G401.6 (cell line): Measurements from ENCODE around the gene TMEM154.

Experiments used
- FAIRE-seq: peaks from 2 replicates; lab custom pipeline; 2012; peaks lifted over from hg19 to GRCh38; lab: Jason Lieb, UNC

The TMEM154 gene

DNA sequence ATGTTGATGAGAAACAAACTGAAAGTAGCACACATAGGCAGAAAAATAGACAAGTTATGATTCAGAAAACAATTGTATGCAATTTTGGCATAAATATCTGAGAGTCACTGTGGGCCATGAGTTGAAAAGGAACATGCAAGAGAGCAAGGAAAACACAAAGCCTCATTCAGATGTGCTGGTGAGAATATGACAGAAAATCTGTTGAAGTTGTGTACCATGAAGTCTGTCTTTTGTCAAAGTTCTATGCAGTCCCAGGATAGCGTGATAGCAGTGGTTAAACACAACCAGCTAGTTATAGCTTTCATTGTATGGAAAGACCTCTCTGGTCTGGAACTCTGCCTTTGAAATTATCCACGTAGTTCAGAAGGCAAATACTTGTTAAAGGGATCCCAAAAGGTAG is 53.0 kb downstream of the TMEM154 start:
- FAIRE-seq, result no peak

DNA sequence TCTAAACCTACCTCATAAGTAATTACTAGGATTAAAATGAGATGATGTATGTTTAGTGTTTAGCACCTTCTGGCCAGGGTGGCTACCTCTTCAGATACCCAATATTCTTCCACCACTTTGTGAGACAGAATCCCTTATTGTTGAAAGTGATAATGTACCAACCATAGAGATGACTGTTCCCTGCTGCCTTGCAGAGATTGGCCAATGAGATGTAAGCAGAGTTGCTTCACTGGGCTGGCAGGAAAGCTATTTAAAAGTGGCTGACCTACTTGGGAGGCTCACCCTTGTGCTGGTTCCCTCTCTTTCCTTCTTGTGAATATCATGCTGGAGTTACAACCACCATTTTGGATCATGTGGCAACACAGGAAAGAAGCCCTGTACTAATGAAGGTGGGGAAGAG is 58.9 kb downstream of the TMEM154 start:
- no peak for FAIRE-seq

DNA sequence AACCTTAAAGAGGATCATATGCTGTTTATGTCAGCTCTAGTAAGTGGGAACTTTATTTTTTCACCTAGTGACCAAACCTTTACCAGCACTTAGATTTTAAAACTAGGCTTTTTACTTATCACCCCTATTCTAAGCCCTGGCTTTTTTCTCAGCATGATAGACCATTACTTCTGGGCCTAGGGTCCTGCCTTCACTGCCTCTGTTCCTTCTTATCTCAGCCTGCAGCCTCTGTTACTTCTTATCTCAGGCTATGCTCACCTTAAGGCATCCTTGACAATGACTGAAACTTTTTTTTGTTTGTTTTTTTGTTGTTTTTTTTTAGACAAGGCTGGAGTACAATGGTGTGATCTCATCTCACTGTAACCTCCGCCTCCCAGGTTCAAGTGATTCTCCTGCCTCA is 59.6 kb downstream of the TMEM154 start:
- FAIRE-seq, result no peak

DNA sequence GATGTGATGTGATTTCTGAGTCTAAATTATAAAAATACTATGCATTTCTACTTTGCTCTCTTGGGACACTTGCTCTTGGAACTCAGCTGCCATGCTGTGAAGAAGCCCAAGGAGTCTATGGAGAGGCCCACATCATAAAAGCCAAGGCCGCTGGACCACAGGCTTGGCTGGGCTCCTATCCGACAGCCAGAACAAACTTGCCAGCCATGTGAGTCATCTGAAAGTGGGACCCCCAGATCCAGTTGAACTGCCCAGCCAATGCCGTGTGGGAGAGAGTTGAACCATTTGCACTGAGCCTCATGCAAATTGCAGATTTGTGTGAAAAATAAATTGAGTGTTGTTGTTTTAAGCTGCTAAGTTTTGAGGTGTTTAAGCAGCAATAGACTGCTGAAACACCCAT is 60.2 kb downstream of the TMEM154 start:
- no peak for FAIRE-seq

DNA sequence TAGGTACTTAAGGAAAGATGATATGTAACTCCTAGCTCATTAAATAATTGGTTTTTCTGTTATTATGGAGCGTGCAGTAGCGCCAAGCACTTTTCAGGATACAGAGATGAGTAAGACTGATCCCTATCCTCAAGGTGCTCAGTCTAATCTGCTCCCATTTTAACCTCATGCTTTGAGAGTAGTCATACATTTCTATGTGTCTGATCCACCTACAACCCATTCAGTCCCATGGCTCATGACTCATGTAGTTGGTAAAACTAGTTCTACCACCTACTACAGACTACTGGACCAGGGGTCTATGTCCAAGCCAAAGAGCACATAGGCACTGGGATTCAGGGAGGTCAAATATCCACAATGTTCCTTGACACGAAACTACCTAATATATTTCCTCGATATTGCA is 60.8 kb downstream of the TMEM154 start:
- no peak for FAIRE-seq

DNA sequence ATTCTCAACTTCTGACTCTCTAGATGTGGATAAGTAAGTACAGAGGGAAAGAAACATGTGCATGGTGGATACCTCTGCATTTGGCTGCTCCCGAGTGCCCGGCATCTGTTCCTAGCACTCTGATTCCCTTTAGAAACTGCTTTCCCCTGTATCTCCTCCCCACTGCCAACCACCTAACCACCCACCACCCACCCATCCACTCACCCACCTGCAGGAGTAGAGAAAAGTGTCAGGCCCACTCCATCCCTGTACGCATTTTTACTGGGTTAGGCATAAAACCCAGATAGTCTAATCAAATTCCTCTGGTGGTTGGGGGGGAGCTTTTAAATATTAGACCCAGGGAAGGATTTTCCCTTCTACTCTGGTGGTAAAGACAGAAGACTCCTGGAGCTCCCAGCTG is 63.0 kb downstream of the TMEM154 start:
- no peak for FAIRE-seq

DNA sequence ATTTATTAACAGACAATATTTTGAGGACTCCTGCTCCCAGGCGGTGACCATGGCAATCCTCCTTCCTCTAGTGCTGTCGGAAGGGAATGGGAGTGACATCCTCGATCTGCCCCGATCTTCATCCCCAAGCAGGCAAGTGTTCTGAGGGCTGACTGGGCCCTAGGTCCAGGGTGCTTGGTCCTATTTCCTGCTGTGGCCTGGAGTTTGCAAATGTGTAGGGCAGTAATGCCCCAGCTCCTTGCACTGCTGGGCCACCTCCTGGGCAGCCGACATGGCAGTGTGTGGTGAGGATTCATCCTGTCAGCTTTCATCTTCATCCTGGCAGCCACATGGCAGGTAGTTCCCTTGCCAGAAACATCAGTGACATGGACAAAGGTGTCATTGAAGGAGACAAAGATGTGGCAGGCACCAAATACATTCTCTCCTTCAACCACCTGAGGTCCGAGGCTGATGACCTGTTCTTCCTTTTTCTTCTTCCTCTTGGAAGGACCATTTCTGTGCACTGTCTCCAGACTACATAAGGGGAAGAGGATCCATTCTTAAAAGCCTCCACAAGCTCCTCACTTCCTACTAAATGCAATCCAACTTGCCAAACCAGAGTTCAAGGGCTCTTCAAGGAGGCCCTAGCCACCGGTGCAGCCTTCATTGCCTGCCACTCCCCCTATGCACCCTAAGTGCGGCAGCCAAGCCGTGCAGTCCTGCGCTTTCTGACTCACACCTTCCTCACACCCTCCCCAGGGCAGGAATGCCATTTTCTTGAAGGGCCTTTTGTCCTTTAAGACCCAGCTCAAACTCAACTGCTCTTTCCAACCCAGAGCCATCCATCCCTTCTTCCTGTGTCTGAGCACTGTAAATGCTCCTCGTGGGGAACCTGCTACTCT is 65.7 kb downstream of the TMEM154 start:
- no peak for FAIRE-seq

DNA sequence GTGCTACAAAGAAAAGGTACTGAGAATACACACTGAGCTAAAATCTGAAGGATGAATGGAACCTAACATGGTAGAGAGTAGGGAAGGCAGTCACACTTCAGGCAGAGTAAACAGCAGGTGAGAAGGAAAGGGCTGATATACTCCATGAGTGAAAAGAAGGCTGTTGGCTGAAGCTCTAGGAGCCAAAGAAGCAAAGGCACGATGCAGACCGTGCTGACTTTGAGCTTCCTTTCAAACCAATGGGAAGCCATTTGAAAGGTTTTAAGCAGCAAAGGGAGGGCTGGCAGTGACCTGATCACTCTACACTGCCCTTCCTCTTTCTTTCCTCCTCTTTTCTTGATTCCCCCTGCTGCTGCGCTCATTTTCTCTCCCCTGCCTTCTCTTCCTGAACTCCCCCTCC is 66.4 kb downstream of the TMEM154 start:
- FAIRE-seq, result no peak

DNA sequence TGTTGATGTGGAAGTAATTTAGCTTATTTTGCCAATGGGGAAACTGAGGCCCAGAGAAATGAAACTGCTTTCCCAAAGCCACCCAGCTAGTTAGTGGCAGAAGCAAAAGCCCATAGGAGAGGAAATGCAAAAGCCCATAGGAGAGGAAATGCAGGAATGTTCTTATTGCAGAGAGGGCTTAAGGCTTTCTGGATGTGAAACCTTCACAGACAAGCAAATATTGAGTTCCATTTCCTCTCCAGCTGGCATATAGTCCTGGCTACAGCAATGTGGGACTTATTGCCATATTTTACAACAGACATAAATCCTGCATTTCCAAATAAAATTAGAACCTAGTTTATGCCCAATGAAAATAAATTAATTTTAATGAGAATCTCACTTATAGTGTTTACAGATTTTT is 69.7 kb downstream of the TMEM154 start:
- no peak for FAIRE-seq

DNA sequence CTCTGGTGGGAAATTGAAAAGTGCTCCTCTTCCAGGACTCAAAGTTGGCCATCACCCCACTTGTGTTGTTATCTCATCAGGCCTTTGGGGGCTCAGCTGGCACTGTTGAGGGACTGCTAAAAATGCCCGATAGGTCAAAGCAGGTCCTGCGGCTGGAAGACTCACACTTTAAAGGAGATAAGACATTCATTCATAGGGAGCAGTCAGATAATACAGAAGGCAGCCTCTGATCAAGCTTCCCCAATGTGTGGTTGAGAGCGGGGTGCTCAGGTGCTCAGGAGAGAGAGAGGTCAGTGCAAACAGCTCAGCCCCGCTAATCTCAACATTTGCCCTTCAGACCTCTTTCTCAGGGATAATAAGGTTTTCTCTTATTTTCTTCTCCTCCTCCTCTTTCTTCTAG is 70.3 kb downstream of the TMEM154 start:
- FAIRE-seq, result no peak

DNA sequence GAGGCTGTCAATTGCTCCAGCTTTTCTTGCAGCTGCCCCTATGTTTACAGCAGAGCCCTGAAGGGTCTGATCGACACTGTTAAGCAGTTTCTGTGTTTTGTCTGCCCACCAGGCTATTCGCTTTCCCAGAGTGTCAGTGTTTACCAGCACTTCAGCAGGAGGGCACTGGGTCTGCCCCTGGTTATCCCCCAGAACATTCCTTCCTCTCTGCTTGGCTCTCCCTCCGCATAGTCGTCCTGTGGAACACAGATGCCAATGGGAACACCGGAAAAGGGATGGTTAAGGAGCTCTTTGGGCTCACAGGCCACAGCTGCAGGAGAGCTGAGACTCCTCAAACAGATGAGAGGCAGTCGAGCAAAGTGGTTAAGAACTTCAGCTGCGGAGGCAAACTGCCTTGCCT is 72.6 kb downstream of the TMEM154 start:
- FAIRE-seq, result no peak

DNA sequence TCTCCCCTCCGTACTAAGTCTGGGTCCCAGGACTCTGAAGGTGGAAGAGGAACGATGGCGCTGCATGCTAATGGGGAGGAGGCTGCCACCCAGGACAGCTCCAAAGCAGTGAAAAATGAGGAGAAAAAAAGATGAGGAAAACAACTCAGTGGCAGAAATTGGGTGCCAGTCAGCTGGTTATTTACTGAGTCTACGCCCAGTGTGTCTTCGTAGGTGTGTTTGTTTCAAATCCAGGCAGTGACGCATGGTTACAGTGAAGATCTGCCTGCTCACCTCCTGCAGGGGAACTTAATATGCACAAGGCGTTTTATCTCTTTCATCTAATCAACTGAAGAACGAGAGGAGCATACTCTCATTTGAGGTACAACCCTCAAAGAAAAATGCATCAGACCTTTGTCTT is 73.0 kb downstream of the TMEM154 start:
- FAIRE-seq, result no peak

DNA sequence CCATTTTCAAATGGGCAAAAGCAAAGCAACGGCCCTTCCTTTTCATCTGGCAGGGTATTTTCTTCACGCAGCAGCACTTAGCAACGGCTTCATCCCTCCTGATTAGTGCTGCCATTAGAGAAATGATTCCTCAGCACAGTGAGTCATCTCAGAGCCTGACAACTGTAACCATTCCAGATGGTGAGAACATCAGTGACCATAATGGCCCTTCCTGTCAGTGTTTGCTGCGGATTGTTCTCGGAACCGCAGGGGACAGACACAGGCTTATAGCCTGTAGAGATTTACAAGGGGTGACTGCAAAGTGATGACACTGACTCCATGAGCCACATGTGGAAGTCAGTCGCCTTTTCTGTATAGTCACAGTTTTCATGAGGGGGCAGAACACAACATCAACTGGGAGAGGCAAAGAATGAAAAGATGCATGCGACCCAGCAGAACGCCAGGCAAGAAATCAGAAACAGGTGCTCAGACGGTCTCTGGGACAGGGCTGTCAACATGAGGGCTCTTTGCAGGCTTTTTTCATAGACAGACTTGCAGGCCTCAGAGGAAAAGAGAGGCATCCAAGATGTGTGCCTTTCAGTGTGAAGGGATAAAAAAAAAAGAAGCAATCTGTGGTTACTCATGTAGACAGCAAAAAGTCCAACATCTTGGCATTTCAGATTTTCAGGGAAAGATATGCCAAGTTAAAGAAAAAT is 74.0 kb downstream of the TMEM154 start:
- no peak for FAIRE-seq

DNA sequence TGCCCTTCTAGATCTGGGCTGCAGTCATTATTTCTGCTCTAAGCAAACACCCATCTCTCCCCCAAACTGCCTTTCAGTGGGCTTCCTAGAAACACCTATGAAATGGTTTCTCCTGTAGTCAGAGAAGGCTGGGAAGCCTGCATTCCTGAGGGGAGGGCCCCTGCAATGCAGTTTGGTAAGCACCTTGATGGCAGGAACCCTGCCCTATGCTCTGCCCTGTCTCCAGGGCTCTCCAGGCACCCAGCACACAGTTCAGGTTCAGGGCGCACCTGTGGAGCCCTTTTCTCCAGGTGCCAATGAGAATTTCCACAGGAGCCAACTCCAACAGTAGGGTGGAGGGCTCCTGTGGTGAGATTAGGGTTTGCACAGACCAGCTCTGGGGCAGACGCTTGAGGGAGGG is 74.8 kb downstream of the TMEM154 start:
- FAIRE-seq, result no peak

DNA sequence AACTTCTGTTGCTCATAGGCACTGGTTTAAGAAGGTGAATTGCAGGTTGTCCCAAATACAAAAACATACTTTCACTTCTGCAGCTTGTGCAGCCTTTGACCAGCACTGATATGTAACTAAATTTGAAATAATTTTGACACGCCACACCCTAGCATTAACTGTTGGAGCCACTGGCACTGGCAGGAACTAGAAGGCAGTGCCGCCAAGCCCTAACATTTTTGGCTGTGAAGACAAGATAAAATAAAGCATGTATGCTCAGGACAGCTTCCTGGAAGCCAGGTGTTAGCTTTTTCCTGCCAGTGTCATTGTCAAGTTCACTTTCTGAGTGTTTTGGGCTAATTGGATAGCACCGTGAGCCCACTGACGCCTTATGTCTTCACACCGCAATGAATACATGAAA is 78.6 kb downstream of the TMEM154 start:
- FAIRE-seq, result no peak

DNA sequence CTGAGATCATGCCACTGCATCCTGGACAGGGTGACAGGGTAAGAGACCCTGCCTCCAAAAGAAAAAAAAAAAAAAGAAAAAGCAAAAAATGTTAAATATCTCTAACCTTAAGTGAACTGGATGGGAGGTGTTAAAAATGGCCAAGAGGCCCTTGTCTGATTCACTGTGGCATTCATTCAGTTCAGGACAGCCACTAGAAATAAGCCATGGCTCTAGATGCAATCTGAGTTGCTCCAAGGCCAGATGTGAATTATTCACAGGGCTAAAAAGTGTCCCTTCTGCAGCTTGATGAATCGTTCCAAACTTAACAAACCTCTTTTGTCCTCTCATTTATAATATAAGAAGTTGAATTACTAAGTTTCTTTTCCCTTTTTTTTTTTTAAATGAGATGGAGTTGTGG is 80.2 kb downstream of the TMEM154 start:
- FAIRE-seq, result no peak

DNA sequence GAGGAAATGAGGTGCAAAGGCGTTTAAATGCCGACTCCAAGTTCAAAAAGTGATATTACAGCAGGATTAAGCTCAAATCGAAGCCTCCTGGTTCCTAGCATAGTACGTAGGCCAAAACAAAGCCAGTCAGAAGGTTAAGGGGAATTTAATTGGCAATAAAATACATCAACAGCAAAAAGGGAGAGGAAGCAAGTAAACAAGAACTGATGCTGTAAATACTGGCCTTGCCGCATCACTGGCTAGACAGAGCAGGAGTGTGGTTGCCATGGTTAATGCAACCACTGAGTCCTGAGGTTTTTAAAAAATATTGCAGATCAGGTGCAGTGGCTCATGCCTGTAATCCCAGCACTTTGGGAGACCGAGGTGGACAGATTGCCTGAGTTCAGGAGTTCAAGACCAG is 80.7 kb downstream of the TMEM154 start:
- no peak for FAIRE-seq

DNA sequence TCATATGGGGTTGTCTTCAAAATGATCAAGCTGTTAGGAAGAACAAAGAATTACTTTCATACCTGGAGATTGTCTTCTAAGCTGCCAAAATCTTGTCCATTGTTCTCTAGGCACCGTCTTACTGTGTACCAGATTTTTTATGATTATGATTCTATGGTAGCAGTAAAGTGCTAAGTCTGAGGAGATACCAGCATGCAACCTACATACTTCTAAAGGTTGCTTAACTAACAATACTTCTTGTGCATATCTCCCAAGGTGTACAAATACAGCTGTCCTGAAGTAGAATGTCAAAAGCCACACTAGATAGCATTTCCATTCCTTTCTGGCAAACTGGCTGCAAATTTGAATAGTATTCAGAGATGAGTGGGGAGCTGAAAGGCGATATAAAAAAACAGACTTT is 81.3 kb downstream of the TMEM154 start:
- FAIRE-seq, result no peak

DNA sequence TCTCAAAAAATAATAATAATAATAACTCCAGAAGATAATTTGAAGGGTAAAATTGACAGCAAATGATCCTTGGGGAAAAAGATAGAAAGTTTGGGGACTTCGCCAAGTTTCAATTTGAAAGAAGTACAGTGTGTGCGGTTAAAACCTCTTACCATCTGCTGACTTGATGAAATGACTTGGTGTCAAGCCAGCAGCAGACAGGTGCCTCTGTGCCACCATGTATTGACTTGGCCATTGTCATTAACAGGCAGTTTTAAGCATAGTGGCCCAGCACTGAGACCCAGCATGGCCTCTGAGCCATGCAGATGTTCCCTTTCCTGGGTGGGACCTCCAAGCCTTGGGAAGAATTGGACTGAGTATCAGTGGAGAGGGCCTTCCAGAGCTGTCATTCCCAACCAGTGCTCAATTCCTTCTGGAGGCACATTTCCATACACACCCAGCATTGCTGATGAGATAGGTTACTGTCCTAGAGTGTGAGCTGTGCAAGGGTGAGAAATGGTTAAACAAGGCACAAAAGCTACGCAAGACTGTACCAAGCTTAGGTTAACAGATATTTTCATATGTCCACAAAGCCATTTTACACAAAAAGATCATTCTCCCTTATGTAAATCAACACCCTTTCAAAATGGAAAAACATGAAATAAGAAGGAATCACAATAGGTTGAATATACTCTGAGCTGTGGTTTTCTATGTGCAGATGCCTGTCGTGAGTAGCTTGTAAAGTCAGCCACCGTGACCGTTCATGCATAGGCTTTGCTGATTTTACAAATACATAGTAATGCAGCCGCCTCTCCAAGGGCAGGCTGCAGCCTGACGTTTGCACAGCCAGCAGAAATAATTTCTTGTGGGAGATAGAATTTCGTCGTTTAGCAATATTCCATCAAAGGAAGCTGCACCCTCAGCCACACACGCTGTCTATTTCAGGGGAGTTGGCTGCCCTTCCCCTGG is 84.5 kb downstream of the TMEM154 start:
- no peak for FAIRE-seq

DNA sequence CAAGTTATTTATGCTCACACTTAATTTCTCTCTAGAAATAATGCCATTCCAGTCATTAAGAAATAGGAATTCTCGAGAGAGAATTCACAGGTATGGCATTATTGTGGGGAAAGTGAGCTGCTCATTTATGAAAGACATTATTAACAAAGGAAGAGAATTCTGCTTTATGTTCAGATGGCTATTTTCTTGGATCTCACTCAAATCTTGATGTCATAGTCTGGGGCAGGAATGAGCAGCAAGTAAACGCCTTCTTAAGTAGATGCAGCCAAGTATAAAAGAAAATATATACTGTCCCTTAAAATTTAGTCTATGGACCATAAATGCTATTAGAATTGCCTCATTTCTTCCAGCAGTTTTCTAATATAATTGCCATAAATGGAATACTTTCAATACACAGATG is 85.7 kb downstream of the TMEM154 start:
- FAIRE-seq, result no peak

DNA sequence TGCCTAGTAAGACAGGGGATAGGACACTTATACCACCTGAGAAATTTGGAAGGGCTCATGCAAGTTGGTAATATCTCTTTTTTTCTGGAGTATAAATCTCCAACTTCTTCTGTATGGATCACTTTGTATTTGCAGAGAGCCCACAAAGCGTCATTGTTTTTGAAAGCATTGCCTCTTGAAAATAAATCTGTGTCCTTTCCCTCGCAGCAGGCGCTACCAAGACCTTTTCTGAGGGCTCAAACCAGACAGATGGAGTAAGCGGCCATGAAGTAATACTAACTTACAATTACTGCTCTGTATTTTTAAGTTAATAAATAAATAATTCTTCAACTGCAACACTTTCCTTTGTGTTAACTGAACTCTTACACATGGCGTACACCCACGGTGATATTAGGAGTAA is 87.9 kb downstream of the TMEM154 start:
- no peak for FAIRE-seq

DNA sequence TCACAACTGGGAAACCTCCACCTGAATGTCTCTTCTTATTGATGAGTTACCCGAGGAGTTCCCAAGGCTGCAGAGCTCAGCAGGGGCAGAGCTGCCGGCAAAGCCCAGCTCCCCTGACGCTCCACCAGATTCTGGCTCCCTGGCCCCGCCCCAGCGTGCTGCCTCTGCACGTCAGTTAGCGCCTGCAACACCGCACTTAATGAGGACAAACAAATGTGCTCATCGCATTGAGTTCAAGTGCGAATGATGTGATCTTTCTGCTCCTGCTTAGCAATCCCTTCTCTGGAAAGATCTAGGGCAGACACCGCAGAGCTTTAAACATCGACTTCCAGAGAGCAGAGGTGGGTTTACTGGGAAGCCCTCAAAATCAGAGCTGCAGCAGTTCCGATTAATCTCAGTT is 88.4 kb downstream of the TMEM154 start:
- no peak for FAIRE-seq
